ENCODE data around the gene SIPA1L3.

- TF ChIP-seq CTCF (IDR thresholded peaks at IDR 0.05 in 4 of 5, conservative IDR thresholded peaks at IDR 0.05 in 1 of 5), result no peak
- TF ChIP-seq POLR2A (IDR thresholded peaks at IDR 0.05), result no peak
These were observed 29.9 kb upstream of the SIPA1L3 start for GRCh38 chr19:37877147-37877546.
